GM19397 (cell line): Measurements from ENCODE around the gene CCDC126.
"Not testable (repeated sequence)": the region's sequence is repeated elsewhere in the genome, so short reads cannot be mapped to it uniquely, and the experiment has no call there.

Experiments used
- ATAC-seq: cut with Tn5 transposase; IDR thresholded peaks from one replicate; pipeline ENCODE4 v1.9.1; 2021; ENCODE audit warnings: mild to moderate bottlenecking, moderate library complexity; ENCODE audit not compliant: unreplicated experiment

CCDC126 gene

DNA sequence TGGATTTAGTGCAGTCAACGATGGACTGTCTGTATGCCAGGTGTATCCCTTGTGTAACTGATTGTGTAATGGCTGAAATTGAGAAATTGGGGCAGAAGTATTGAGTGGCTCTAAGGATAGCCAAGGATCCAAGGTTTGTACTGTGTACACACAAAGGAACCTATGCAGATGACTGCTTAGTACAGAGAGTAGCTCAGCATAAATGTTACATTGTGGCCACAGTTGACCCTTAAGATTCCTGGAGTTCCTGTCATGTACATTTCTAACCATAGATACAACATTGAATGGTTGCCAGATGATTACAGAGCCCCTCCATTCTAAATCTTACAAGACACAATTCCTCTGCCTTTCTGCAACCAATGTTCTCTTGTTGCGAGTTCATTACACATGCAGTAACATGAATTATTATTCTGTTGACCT is 25.3 kb downstream of the CCDC126 start:
- ATAC-seq, result no peak

DNA sequence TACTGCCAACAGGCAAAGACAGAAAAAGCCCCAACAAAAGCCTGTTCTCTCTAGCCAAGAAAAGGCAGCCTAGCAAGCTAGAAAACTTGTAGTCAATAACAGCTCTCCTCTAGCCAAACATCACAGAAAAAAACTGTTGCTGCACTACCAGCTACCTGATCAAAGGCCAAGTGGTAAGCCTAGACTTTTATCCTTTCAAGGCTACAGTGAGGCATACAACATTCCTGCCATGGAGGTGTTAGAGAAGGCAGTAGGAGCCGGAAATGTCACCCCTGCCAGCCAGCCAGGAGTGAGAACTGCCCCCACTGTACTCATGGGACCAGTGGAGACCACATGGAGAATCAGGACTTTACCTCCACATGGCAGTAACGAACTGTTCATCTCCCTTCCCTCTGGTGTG is 31.2 kb downstream of the CCDC126 start:
- ATAC-seq, result no peak

DNA sequence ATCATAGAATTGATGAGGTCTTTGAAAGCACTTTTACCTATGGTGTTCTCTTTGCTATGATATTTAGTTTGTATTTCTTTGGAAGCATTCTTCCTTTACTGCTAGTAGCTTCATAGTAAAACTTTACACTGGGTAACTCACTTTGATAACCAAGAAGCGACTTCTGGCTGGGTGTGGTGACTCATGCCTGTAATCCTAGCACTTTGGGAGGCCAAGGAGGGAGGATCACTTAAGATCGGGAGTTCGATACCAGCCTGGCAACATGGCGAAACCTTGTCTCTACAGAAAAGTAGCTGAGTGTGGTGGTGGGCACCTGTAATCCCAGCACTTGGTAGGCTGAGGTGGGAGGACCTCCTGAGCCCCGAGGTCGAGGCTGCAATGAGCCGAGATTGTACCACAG is 36.2 kb downstream of the CCDC126 start:
- ATAC-seq, result no peak

DNA sequence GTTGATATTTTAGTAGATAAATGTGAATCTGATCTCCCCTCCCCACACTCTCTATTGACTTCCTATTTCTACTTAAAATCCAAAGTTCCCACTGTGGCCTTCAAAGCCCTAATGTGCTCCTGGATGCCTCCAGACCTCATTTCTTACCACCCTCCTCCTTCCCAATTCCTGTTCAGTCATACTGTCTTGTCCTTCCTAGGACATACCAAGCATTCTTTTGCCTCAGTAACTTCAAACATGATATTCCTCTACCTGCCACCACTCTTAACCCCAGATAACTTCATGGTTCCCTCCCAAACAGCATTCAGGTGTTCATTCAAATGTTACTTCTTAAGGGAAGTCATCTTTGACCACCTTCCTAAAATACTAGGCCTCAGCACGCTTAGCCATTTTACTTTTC is 48.6 kb downstream of the CCDC126 start:
- no peak for ATAC-seq

DNA sequence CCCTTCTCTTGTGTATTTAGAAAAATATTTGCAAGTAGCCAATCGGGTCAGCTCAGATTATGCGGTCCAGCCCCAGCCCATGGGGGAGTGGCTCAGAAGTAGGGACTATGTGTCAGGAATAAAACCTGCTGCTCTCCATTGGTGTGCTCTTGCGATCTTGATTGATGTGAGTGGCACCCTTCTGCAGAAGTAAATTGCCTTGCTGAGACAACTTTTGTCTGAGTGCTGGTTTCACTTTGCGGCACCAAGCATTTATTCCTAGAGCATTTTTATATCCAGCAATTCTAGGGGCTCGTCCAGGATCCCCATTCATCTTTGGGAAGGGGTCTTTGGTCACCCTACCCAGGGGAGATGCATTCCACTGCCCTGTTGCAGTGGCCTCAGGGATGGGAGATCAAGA is 56.8 kb downstream of the CCDC126 start:
- ATAC-seq, result no peak

DNA sequence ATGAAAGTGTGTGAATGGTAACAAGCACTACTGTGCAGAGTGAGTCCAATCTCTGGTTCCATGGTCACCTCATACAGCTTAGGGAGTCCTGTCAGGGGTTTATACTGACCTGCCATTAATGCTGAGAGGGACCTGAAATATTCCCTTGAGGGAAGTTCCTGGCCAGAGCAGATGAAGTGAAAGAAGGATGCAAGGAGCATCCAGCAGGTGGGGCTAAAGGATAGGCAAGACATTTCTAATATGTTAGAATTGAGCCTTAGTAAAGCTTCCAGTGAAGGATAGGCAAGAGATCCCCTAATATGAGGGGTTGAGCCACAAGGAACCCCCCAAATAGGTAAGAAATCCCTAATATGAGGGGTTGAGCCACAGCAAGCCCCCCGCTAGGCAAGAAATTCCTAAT is 57.3 kb downstream of the CCDC126 start:
- no peak for ATAC-seq

DNA sequence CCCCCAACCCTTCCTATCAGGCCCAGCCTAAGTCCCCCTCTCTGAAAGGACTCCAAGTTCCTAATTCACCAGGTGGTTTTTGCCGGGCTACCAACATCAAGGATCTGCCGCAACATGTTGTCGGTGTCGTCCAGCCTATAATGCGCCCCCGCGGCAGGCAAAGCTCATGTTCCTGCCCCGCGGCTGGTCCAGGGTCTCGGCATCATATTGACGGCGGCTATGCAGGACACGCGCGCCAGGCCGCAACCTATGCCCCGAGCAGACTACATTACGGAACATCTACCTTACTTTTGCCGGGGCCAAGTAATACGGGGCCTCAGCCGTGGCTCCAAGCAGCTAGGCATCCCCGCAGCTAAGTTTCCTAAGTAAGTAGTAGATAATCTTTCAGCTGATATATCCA is 58.3 kb downstream of the CCDC126 start:
- no peak for ATAC-seq

DNA sequence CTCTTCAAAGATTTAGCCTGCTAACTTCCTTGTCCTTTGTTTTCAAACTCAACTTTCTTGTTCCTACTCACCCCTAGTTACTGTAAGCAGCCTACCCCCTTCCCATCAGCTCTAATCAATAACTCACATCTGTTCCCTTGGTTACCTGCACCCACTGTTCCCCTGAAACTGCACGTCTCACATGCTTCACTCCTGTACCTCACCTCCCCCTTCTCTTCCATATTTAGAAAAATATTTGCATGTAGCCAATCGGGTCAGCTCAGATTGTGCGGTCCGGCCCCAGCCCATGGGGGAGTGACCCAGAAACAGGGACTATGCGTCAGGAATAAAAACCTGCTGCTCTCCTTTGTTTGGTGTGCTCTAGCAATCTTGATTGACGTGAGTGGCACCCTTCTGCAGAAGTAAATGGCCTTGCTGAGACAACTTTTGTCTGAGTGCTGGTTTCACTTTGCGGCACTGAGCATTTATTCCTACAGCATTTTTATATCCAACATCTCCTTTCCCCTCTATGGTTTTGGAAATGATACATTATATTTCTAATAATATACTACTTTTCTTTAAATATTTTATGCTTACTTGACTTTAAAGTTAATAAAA is 61.7 kb downstream of the CCDC126 start:
- ATAC-seq, result no peak

DNA sequence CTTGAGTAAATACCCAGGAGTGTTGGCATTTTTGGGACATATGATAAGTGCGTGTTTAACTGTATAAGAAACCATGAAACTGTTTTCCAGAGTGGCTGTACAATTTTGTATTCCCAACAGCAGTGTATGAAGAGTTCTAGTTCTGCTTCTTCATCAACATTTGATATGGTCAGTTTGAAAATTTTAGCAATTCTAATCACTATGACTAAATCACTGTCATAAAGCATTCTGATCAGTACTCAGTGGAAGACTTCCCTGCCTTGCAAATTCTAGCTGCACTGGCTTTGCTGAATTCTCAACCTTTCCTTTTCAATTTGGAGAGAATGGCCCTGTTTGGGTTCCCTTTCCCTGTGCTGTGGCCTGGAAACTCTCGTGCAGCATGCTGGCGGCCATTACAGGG is 64.2 kb downstream of the CCDC126 start:
- no peak for ATAC-seq

DNA sequence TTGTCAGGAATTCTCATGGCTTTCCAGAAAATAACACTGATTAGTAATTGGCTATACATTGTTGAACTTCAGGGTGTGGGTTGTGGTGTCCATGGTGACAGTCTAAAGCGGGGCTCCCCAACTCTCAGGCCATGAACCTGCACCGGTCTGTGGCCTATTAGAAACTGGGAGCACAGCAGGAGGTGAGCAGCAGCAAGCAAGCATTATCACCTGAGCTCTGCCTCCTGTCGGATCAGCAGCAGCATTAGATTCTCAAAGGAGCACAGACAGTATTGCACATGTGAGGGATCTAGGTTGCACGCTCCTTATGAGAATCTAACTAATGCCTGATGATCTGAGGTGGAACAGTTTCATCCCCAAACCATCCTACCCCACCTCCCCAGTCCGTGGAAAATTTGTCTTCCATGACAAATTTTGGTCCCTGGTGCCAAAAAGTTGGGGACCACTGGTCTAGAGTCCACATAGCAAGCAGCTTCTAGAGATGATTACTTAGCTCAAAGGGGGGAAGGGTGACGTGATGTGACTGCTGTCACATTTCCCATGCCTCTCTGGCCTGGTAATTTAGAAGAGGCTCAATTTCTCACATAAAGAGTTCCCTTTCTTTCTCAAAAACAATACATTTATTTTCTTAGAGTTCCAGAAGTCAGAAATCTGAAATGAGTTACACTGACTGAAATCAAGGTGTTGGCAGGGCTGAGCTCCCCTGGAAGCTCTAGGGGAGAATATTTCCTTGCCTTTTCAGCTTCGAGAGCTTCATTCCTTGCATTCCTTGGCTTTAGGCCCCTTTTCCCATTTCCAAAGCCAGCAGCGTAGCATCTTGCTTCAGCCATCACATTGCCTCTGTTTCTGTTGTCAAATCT is 65.2 kb downstream of the CCDC126 start:
- ATAC-seq, result no peak

DNA sequence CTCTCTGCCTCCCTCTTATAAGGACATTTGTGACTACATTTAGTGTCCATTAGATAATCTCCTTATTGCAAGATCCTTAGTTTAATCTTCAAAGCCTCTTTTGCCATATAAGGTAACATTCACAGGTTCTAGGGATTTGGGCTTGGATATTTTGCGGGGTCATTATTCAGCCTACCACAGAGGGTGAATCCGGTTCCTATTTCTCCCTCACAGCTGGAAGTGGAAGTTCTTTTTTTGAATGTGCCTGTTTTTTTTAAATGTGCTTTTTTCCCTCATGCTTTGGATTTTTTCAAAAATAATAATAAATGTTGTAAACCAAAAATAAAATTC is 65.8 kb downstream of the CCDC126 start:
- no peak for ATAC-seq

DNA sequence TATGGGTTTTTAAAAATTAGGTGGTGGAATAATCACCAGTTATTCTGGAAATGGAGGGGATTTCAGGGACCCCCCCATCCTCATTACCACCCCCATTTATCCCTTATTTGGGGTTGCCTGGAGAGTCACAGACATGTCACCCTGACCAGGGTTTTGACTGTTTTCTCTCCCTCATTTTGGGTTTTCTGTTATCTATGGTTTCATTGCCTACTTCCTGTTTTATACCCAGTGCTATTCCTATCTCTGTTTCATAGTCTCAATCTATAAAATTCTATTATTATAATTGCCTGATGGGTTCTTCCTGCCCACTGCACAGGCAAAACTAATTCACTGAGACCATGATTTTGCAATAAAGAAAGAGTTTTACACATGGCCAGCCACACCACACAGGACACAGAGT is 66.9 kb downstream of the CCDC126 start:
- ATAC-seq, result no peak

DNA sequence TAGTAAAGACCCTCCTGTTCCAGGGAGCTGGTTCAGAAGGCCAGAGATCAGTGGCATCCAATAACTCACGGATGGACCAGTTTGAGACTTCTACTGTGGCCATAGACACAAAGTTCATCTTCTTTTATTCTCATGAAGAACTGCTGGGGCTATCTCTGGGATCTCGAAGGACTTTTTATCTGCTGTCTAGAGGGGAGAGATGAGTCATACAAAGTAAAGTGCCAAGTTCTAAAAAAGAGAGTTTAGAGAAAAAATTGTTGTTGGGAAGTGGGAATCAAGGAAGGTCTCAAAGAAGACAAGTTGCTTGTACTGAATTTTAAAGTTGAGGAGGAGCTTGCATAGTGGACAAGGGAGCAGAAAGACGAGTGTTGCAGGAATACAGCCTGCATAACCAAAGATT is 74.9 kb downstream of the CCDC126 start:
- ATAC-seq, result no peak

DNA sequence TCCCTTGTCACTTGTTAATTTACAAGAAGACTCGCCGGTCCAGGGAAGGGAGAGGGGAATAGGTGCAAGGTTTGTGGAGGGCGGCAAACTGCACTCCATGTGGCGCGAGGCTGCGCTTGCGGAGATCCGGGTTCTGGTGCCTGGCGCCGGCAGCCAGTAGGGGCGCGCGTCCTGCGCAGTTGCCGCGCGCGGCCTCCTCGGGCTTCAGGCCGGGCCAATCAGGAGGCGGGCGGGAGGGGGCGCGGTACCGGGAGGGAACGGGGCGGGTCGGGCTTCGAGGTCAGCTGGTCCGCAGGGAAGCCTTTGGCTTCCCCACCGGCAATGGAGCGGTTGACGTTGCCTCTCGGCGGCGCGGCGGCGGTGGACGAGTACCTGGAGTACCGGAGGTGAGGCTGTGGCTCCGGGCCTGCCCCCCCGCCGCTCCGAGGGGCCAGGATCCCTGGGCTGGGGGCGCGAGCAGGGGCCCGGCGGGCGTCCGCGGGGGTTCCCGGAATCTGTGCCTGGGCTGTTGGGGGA is 82.8 kb downstream of the CCDC126 start, which contains the start of gene FAM221A:
TSS of gene FAM221A (plus strand) at position 302 of the 516 bp plus-strand sequence. CDS start at position 322, 20 bp downstream.
- peak; percentile 98 for ATAC-seq

DNA sequence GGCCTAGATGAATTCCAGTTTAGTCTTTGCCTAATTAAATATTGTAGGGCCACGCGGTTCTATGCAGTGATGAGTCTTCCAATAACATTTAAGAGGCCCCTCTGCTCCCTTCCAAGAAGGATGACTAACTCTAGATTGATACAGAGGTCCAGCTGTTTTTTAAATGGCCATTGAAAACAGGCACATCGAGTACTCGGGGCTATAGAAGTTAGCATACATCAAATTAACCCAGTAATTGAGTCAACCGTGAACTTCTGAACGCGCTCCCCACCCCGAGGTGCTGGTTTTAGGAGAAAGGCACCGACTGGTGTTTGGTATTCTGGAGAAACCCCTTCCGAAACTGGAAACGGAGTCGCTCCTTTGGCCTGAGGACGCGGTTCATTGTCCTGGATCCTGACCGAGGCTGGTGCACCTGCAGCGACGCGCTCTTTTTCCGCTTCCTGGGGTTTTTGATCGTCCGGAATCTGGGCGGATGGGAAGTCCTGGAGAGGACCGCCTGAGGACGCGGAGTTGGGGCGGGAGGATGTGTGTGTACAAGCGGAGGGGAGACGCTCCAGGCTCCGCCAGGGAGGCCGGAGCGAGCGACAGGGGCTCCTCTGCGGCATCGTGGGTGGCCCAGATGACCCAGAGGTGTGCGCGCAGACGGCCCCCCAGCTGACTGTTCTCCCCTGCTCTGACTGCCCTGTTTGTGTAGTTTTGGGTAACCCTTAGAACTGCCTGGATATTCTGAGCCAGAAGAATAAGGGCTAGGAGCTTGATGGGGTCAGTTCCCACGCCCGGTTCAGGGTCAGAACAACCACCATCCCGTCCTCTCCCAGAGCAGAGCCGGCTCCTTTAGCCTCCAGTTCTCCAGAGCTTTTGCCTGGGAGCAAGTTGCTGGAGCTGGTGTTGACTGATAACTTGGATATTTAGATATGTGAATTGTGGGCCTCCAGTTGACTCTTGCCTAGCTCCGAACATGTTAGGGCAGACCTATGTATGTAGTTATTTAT is 83.5 kb downstream of the CCDC126 start:
- peak; percentile 39 for ATAC-seq

DNA sequence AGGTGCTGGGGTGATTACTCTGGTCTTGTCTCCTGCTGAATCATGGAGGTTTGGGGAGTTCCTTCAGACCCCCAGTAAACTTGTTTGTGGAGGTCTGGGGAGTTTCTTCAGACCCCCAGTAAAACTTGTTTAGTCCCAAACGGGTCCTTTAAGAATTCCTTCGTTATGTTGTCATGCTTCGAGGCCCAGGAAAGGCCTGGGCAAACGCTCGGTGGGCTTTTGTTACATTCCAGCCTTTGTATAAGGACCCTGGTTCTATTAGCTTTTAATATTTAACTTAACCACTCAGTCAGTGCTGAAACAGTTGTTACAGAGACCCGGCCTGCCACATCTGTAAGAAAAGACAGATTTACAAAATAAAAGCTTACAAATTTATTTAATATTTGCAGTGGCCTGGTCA is 86.9 kb downstream of the CCDC126 start:
- ATAC-seq, result not testable (repeated sequence)

DNA sequence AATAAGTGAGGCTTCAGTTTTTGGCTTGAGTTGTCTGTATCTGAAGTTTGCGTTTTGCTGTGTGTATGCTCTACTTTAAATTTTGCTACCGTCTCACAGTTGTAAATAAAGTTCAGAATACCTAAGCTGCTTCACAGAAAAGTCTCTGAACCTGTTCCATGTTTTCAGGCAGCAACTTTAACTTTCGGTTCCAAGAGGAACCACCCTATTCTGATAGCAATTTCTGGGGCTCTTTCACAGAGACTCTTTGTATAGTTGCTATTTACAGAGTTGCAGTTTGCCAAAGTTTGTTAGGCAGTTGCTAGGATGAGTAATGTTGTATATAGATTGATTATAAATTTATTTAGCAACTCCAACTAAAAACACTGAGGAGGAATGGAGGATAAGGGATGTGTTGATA is 88.5 kb downstream of the CCDC126 start:
- no peak for ATAC-seq

DNA sequence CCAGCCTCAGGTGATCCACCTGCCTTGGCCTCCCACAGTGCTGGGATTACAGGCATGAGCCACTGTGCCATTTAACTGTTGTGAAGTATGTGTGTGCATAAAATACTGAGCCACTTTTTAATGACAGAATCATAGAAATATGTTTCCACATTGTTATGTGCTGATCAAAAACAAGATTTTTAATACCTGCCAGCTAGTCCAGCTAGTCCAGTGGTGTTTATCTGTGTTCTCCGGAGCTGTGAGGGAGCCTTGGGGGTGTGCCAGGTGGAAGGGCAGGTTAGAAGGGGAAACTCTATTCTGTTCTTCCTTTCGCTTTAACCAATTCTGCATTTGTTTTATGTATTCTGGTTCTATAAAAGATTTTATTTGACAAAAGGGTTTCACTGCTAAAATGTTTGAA is 89.8 kb downstream of the CCDC126 start:
- ATAC-seq, result no peak

DNA sequence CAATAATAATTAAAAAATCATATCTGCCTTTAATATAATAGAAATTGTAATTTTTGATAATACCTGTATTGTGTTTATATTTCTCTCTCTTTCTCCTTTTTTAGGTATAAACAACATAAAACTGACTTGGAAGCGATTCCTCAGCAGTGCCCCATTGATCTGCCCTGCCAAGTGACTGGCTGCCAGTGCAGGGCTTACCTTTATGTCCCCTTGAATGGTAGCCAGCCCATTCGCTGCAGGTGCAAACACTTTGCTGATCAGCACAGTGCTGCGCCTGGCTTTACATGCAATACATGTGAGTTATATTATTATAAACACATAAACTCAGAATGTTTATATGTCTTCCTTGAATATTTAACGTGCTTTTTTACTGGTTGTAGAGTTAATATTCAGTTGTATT is 92.0 kb downstream of the CCDC126 start:
- ATAC-seq, result no peak

DNA sequence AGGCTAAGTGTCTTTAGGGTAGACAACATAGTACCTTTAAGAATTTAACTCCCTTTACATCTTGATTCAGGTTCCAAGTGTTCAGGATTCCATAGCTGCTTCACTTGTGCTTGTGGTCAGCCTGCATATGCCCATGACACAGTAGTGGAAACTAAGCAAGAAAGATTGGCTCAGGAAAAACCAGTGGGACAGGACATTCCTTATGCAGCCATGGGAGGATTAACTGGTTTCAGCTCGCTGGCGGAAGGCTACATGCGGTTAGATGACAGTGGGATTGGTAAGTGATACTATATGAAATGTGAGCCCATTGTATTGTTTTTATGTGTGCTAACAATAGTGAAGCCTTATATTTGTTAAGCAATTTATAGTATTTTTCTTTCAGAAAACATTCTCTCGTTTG is 94.1 kb downstream of the CCDC126 start:
- no peak for ATAC-seq

DNA sequence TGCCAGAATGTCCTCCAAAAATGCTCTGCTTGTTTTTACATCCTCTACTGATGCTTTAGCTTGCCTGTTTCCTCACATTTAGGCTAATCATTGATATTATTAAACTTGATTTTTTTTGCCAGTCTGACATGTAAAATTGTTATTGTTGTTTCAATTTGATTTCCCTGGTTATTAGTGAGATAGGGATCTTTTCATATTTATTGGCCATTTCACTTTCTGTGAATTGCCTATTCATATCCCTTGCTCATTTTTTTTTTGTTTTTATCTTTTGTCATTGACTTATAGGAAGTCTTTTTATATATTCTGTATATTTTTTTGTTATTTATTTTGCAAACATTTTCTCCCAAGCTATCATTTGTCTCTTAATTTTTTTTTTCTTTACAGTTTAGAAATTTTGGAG is 96.0 kb downstream of the CCDC126 start:
- ATAC-seq, result no peak
